Mucosa of gallbladder (tissue), 1 donor: ENCODE data around the gene CHAT. TPM values are rescaled to one million over a fixed set of nuclear protein-coding genes. Genes with fewer than 3 reads are reported as not detected.
"Not testable (repeated sequence)": the region's sequence is repeated elsewhere in the genome, so short reads cannot be mapped to it uniquely, and the experiment has no call there.

Experiments
- DNase-seq: peaks from one replicate; pipeline ENCODE4 v3.0.0-alpha.2; 2020; ENCODE audit warnings: low spot score
- total RNA-seq: library from RNA; stranded (reverse); gene quantifications from one replicate; pipeline ENCODE4 v1.2.1, GENCODE V29; 2021
- donor health status: DM: no; HTN: no; CAD: no.

Gene CHAT
- total RNA-seq, 1 donor from 2014 or later = 0.86 TPM

- DNase-seq = no peak
Observed at GRCh38 chr10:49652421-49653272, 38.8 kb downstream of the CHAT start.

DNA sequence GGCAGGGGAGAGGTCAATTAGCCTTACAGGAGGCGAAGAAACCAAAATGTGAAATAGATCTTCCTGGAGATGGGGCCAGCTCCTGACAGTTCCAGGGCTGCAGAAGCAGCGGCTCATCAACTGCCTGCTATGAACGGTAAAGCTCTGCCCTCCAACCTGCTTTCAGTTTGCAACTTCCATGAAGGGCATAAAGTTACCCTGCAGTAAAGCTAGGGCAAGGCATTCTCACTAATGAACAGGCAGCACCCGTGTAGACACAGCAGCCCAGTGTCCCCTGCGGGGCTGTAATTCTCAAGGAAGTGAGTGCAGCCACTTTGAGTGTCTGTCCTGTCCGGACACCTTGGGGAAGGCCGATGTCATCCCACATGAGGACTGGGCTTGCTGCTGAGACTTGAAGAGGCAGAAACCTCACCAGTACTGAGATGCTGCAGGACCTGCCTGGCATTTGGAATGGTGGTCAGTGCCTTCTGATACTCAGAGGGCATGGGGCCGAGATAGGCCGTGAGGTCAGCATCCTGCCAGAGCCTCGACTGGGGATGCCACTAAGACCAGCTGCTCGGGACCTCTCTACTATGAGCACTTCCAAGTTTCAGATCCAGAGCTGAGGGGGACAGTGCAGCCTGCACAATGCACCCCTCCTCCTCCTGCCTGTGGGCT is 39.6 kb downstream of the CHAT start:
- DNase-seq = no peak

DNA sequence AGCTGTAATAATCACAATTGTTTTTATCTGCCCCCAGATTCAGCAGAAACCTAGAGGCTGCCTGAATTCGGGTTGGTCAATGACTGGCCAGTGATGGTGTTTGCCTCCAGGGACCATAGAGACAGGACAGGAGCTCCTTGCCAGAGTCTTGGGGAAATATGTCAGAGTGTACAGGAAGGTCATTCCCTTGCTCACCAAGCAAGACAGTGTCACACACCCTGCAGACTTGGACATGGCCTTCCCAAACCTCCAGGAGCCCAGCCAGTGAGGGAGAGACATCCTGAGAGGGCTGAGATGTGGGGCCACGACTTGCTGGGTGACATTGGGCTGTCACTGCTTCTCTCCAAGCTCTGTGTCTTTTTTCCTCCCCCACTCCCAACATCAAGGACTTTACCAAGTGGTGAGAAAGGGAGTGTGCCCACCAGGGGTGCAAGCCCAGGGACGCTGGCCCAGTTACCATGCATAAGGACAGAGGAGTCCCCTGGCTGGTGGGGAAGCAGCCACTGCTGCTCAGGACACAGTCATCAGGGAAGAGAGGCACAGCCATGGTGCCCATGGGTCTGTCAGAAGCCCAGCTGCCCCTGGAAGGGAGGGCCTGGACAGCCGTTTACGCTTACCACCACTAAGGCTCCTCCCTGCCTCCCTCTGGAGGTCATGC is 40.3 kb downstream of the CHAT start:
- DNase-seq = no peak

GRCh38 chr10:49655099-49655498 is 41.3 kb downstream of the CHAT start:
- DNase-seq = no peak

GRCh38 chr10:49656845-49657493 is 43.1 kb downstream of the CHAT start:
- no peak for DNase-seq

DNA sequence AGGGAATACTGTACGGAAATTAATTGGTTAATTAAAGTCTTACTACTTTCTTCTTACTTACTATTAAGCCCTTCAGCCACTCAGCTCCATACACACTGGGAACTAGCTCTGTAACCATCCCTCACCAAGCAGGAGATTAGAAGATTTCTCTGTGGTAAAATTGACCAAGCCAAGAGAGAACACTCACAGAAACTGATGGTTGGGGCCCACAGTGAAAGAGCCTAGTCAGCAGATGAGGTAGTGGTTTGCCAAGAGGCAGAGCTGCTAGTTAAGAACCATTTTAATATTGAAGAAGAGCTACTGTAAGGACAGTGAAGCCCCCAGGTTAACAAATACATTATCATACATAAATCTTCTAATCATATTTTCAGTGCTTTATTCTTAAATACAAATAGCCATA is 43.8 kb downstream of the CHAT start:
- DNase-seq = no peak

DNA sequence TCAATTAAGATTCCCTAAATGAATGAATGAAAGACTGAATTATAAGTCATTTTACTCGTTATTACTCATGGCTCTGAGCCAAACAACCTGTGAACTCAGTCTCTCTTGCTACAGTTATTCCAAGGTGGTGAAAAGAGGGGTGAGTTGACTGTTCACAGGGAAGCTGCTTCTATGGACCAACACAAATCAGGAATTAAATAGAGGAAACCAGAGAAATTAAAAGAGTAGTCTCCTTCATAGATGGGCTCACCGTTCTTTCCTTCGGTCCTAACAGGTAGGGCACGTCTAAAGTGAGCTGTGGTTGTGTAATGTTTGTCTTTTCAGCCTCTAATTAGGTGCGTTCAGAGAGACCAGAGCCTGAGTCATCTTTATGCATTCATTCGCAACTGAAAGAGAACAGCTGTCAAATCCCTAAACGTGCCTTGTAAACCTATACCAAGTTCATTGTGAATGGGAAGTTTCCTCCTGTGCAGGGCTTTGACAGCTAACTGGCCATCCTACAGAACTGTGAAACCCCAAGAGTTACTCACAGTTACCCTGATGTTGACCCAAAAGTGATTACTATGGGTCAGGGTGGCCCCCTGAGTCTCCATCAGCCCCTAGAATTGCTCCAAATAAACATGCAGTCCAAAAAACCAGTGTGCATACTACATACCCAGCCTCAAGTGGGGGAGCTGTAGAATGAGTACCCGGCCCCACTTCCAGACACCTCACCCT is 47.5 kb downstream of the CHAT start:
- DNase-seq = no peak

- no peak for DNase-seq
Observed at GRCh38 chr10:49662169-49662830, 48.5 kb downstream of the CHAT start.

GRCh38 chr10:49663596-49663995 is 49.8 kb downstream of the CHAT start:
- no peak for DNase-seq

GRCh38 chr10:49664006-49664841 is 50.4 kb downstream of the CHAT start:
- no peak for DNase-seq

DNA sequence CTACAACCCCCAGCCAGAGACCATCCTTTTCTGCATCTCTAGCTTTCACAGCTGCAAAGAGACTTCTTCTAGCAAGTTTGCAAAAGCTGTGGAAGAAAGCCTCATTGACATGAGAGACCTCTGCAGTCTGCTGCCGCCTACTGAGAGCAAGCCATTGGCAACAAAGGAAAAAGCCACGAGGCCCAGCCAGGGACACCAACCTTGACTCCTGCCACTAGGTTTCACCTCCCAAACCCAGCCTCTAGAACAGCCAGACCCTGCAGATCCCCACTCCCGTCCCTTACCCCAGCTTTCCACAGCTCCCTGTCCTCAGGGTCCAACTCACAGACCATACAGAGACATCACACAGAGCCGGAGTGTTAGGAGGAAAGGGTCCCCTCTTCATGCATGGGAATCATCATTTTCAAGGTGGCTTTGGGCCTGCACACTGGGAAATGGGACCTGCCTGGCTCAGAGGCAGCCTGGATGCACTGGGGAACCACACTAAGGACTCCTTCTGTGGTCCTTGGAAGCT is 51.1 kb downstream of the CHAT start:
- DNase-seq = no peak

DNA sequence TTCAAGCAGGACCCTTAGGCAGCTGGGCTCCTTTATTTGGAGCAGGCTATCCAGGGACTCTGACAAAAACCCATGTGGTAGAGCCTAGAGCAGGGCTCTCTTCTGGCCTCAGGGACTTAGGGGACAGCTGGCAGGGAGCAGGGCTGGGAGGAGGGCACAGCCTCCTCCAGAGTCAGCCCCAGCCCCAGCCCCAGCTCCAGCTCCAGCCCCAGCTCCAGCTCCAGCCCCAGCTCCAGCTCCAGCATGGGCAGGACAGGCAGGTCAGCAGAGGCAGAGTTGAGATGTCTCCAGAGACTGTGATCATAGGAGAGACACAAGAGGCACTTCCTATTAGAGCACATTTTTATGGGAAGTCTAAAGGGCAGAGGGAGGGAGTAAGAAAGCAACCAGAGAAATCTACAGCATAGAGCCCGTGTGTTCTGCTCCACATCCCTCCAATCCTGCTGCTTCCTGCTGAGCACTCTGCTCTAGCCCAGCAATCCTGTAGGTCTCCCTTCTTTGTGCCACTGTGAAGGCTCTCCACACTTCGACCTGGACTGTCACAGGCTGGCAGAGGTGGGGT is 52.3 kb downstream of the CHAT start:
- DNase-seq = no peak

- no peak for DNase-seq
Observed at GRCh38 chr10:49666685-49667084, 52.8 kb downstream of the CHAT start.

DNA sequence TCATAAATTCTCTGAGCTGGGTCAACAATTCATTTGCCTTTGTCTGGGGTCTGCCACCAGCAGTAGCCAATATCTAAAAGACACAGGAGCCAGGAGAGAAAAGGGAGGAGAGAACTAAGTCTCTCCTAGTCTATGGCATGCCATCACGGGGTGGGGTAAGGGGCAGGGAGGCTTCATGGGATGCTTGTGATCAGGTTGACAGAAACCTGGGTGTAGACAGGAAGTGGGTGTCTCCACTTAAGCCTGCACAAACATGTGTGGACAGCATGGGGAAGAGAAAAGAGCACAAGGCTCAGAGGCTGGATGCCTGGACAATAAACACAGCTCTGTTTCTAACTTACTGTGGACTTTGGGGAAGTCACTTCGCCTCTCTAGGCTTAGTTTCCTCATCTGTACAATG is 54.2 kb downstream of the CHAT start:
- DNase-seq = no peak

- DNase-seq = no peak
Observed at GRCh38 chr10:49668684-49669083, 54.8 kb downstream of the CHAT start.

DNA sequence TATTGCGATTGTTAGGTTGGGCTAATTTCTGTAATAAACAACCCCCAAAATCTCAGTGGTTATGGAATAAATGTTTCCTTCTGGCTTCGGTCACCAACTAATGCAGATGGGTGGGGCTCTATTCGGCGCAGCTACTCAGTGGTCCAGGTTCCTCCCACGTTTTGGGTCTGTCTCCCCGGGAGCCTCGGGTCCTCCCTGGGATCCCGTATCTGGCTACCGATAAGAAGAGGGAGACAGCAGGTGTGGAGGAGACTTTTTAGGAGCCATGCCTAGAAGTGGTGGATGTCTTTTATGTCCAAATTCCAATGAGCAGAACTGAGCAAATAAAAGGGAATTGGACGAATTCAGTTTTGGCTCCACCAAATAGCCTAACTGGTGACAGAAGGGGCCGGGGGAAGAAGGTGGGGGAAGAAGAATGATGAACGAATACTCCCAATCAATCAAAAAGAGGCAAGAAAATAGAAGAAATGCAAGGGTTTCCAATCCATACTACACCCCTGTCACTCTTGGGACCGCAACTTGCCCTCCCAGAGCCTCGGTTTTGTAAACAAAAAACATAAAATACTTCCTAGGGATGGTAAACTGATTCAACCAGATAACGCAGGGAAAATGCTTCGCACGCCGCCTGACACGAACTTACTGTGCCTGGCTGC is 65.1 kb downstream of the CHAT start:
- no peak for DNase-seq

GRCh38 chr10:49679480-49679893 is 65.7 kb downstream of the CHAT start, which contains the start of gene C10orf53:
Gene C10orf53 (plus strand): TSS chr10:49679651. CDS start chr10:49679698, 47 bp downstream.
- DNase-seq = no peak

DNA sequence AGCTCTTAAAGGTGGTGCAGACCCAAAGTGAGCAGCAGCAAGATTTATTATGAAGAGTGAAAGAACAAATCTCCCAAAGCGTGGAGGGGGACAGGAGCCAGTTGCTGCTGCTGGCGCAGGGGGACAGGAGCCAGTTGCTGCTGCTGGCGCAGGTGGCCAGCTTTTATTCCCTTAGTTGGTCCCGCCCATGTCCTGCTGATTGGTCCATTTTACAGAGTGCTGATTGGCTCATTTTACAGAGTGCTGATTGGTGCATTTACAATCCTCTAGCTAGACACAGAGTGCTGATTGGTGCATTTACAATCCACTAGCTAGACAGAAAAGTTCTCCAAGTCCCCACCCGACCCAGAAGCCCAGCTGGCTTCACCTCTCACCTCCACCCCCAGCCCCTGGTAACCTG is 68.6 kb downstream of the CHAT start:
- not testable (repeated sequence) for DNase-seq

DNA sequence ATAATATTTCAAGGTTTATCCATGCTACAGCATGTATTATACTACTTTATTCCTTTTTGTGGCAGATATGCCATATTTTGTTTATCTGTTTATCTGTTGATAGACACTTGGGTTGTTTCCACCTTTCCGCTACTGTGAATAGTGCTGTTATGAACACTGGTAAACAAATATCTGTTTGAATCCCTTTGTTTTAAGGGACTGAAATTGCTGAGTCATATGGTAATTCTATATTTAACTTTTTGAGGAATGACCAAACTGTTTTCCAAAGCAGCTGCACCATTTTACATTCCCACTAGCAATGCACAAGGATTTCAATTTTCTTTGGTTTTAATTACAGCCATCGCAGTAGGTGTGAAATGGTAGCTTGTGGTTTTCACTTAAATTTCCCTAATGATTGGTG is 69.0 kb downstream of the CHAT start:
- no peak for DNase-seq
